Measurements from ENCODE around the gene NLK. TPM values are rescaled to one million over a fixed set of nuclear protein-coding genes. Genes with fewer than 3 reads are reported as not detected.

Gene NLK
- total RNA-seq, 1 experiment from 2014 or later: 31.8 TPM

GRCh38 chr17:28115046-28115445 is 72.6 kb downstream of the NLK start:
- TF ChIP-seq CTCF (conservative IDR thresholded peaks at IDR 0.05): no peak
- Histone ChIP-seq H3K79me2 (ENCODE audit: insufficient read depth, low read length) (no peaks in the 10 kb centered on the region; the same call in 1 of the 2 replicates), H4K5ac (ENCODE audit: insufficient read length, low read depth, low read length) (no peak overlapping the region), H4K20me1 (ENCODE audit: control insufficient read depth, insufficient read depth, insufficient read length) (no peaks in the 10 kb centered on the region), H3K27ac (ENCODE audit: insufficient read length, low read depth, low read length) (no peak overlapping the region), H4K8ac (replicated peaks; ENCODE audit: insufficient read length, low read depth, low read length) (no peak overlapping the region), H3K27me3 (ENCODE audit: insufficient read depth, low read length) (no peaks in the 10 kb centered on the region), H3K18ac (ENCODE audit: insufficient read length, low read depth, low read length) (no peak overlapping the region), H3T11ph (ENCODE audit: low read length) (no peak overlapping the region), H2BK5ac (ENCODE audit: insufficient read length, low read length) (no peak overlapping the region), H2BK12ac (ENCODE audit: insufficient read length, low read depth, low read length) (no peak overlapping the region), H4K91ac (ENCODE audit: insufficient read length, low read depth, low read length) (no peak overlapping the region), H3K23me2 (ENCODE audit: insufficient read length, low read depth, low read length, poor library complexity, severe bottlenecking) (no peaks in the 10 kb centered on the region), H2BK20ac (ENCODE audit: low read depth, low read length, poor library complexity, severe bottlenecking) (no peak overlapping the region), H3K9me3 (ENCODE audit: control insufficient read depth, low read depth, low read length) (no peaks in the 10 kb centered on the region), H2AFZ (ENCODE audit: low read length) (no peak overlapping the region), H3K56ac (ENCODE audit: insufficient read length, low read depth, low read length) (no peak overlapping the region), H3K79me1 (ENCODE audit: insufficient read depth, low read depth, low read length, poor library complexity, severe bottlenecking) (no peaks in the 10 kb centered on the region), H2BK15ac (ENCODE audit: low read depth, low read length) (no peak overlapping the region), H3K9ac (ENCODE audit: extremely low read depth, insufficient read length, low read length) (no peak overlapping the region), H3K4me1 (ENCODE audit: insufficient read depth, low read length) (peaks cover 13% of the 10 kb centered on the region), H3K23ac (ENCODE audit: insufficient read length, low read depth, low read length) (no peak overlapping the region), H2BK120ac (ENCODE audit: low read depth, low read length, poor library complexity, severe bottlenecking) (no peak overlapping the region), H3K4me2 (ENCODE audit: insufficient read depth, insufficient read length, low read length) (no peak overlapping the region), H3K4ac (ENCODE audit: low read depth, low read length) (no peak overlapping the region), H3K14ac (ENCODE audit: insufficient read depth, low read length) (no peak overlapping the region), H2AK5ac (ENCODE audit: insufficient read length, low read length) (no peak overlapping the region)
- Mint-ChIP-seq H3K4me3 (no peak overlapping the region), H3K9me3 (peaks cover 0 to 4% of the 10 kb centered on the region in 2 experiments; a peak in 2 of 5 replicates), H3K4me1 (peaks cover 52 to 55% of the 10 kb centered on the region in 2 experiments), H3K27ac (peak overlapping the region in 1 of 3 experiments; percentile 68; a peak in 3 of 7 replicates), H3K36me3 (ENCODE audit: insufficient read depth in 1 of 3, low read depth in 3 of 3) (peaks cover 0 to 6% (median 0%) of the 10 kb centered on the region in 3 experiments; a peak in 4 of 7 replicates), H3K27me3 (ENCODE audit: low read depth) (no peaks in the 10 kb centered on the region)
- DNase-seq: no peak
- no CpG with 5 or more reads among the region's 1 CpG for WGBS (ENCODE audit: extremely low coverage, insufficient read length, low lambda C conversion rate)

Measured in H9 (cell line).